GM04504 (cell line): ENCODE results near the gene PTPRN2.
"Not testable (repeated sequence)": the region's sequence is repeated elsewhere in the genome, so short reads cannot be mapped to it uniquely, and the experiment has no call there.

Source experiments
- DNase-seq: peaks from one replicate; pipeline ENCODE4 v3.0.0-alpha.2; 2012; ENCODE audit warnings: low read depth

PTPRN2 gene

GRCh38 chr7:158550886-158551452 lies 36.7 kb downstream of the PTPRN2 start:
- no peak for DNase-seq

- DNase-seq = no peak
These were observed 37.3 kb downstream of the PTPRN2 start for GRCh38 chr7:158550394-158550700.

- no peak for DNase-seq
These were observed 37.8 kb downstream of the PTPRN2 start for GRCh38 chr7:158549616-158550393.

- DNase-seq = no peak
These were observed 38.4 kb downstream of the PTPRN2 start for GRCh38 chr7:158549176-158549615.

- DNase-seq = no peak
These were observed 38.9 kb downstream of the PTPRN2 start for GRCh38 chr7:158548726-158549125.

GRCh38 chr7:158547817-158548216 lies 39.8 kb downstream of the PTPRN2 start:
- DNase-seq = no peak

- no peak for DNase-seq
These were observed 41.0 kb downstream of the PTPRN2 start for GRCh38 chr7:158546626-158547025.

GRCh38 chr7:158546214-158546613 lies 41.4 kb downstream of the PTPRN2 start:
- DNase-seq = no peak

- no peak for DNase-seq
These were observed 42.9 kb downstream of the PTPRN2 start for GRCh38 chr7:158544708-158545107.

GRCh38 chr7:158543840-158544239 lies 43.8 kb downstream of the PTPRN2 start:
- no peak for DNase-seq

GRCh38 chr7:158542651-158543566 lies 44.7 kb downstream of the PTPRN2 start:
- DNase-seq = no peak

- no peak for DNase-seq
These were observed 46.1 kb downstream of the PTPRN2 start for GRCh38 chr7:158541346-158542010.

- no peak for DNase-seq
These were observed 47.9 kb downstream of the PTPRN2 start for GRCh38 chr7:158539711-158540146.

- no peak for DNase-seq
These were observed 49.3 kb downstream of the PTPRN2 start for GRCh38 chr7:158538156-158538946.

- DNase-seq = no peak
These were observed 50.1 kb downstream of the PTPRN2 start for GRCh38 chr7:158537516-158537882.

GRCh38 chr7:158536871-158537515 lies 50.6 kb downstream of the PTPRN2 start:
- no peak for DNase-seq

GRCh38 chr7:158535079-158535478 lies 52.5 kb downstream of the PTPRN2 start:
- no peak for DNase-seq

GRCh38 chr7:158534598-158534997 lies 53.0 kb downstream of the PTPRN2 start:
- no peak for DNase-seq

- not testable (repeated sequence) for DNase-seq
These were observed 53.5 kb downstream of the PTPRN2 start for GRCh38 chr7:158534134-158534515.

- no peak for DNase-seq
These were observed 54.1 kb downstream of the PTPRN2 start for GRCh38 chr7:158533386-158534133.
